Measurements from ENCODE around the gene EFCC1.
A peak's percentile ranks its signal among the peaks of the same experiment; 100 is the strongest.

Gene EFCC1

DNA sequence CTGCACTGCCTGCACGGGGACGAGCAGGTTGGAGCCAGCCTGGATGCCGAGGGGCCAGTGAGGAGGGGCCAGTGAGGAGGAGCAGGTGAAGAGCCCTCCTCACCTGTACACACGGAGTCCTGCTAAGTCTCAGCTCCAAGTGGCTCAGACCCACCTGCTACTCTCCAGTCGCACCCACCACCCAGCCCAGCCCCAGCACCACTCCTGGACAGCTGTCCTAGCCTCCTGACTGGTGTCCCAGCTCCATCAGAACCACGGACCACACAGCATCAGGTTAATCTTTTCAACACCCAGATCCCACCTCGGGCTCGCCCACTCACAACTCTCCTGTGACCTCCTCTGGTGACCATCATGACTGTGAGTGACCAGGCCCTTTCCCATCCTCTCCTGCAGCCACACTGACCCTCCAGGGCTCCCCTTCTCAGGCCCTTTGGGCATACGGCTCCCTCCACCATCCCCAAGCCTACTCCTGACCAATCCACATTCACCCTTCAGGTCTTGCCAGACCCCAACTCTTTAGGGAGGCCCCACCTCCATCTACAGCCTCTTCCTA lies 13.8 kb downstream of the EFCC1 start:
- no peak for DNase-seq (ENCODE audit: low read depth)

DNA sequence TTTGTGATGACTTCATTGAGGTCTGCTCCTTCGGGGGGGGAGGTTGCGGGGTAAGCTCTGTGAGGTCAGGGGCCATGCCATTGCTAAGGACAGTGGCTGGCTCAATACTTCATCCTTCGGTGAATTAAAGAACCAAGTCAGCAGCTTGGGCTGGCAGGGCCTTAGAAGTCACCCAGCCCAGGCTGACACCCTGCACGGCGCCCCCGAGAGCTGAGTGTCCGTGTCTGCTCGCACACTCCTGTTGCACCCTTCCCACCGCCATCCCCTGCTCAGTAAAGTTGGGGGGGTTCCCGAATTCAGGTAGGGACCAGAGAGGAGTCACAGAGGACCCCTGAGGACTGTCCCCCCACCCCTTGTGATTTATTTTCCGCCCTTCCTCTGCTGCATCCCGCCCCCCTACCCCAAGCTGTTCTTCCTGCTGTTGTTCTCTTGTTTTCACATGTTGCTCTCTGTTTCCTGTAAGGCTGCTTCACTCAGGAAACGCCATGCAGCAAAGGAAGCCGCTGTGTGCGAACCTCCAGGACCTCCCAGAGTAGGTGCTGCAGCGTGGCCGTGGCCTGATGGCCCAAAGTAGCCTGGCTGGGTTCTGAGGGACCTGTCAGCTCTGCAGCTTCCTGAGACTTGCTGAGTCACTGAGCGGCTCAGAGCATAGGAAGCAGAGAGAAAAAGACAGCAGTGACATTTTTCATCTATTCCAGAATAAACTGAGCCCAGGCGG lies 14.4 kb downstream of the EFCC1 start:
- no peak for DNase-seq (ENCODE audit: low read depth)

DNA sequence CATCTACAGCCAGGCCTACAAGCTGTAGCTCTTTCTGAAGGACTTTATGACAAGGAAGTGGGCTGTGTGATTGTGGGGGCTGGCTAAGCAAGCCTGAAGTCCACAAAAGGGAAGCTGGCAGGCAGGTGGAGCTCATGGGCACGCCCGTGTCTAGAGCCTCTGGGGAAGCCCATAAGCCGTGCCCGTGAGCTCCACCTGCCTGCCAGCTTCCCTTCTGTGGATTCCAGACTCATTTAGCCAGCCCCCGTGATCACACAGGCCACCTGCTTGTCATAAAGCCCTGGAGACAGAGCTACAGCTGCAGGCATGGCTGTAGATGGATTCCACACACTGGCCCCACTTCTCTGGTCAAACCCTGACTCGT lies 15.2 kb downstream of the EFCC1 start:
- no peak for DNase-seq (ENCODE audit: low read depth)

DNA sequence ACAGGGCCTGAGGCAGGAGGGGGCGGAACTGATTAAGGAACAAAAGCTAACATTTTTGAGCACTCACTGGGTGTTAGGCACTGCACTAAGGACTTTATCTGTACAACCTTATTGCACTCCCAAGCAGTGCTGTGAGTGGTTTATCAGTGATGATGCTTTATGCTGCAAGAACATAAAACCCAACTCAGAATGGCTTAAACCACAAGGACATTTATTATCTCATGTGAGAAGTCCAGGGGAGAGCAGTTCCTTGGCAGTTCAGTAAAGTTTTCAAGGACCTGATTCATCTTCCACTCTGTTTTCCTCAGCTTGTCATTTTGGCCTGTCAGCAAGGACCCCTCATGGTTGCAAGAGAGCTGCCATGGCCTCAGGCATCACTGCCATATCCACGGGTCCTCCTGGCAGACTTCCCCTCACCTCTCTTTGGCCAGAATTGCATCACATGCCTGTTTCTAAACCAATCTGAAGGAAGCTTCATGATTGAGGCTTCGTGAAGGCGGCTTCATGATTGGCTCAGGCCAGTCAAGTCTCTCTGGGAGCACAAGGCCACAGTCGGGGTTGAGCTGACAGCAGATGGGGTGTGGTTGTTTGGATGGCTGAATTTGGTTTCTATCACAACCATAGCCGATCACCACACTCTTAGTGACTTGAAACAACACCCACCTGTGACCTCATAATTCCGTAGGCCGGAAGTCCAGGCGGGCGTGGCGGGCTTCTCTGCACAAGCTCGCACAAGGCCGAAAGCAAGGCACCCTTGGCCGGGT lies 15.8 kb downstream of the EFCC1 start:
- DNase-seq (ENCODE audit: low read depth): peak; percentile 80

DNA sequence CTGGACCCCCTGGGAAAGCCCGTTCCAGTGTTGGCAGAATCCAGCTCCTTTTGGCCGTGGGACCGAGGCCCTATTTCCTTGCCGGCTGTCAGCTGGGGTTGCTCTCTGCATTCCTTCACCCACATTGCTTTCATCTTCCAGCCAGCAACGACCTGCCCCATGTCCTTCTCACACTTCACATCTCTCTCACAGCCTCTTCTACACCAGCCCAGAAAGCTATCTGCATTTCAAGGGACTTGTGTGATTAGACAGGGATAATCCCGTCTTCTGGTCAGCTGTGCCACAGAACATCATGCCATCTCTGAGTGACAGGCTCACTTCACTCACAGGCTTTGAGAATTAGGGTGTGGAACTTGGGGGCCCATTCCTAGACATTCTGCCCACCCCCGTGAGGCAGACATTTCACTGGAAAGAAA lies 16.4 kb downstream of the EFCC1 start:
- no peak for DNase-seq (ENCODE audit: low read depth)

DNA sequence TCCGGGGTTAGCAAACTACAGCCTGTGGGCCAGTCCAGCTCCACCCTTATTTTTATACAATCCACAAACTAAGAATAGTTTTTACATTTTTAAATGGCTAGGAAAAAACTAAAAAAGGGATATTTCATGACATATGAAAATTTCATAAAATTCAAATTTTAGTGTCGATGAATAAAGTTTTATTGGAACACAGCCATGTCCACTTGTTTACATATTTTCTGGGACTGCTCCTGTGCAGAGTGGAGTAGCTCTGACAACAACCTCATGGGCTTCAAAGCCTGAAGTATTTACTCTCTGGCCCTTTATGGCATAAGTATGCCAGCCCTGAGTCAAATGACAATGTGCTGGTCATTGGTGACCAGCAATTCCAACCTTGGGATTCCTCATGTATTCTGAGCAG lies 17.2 kb downstream of the EFCC1 start:
- DNase-seq (ENCODE audit: low read depth): no peak

DNA sequence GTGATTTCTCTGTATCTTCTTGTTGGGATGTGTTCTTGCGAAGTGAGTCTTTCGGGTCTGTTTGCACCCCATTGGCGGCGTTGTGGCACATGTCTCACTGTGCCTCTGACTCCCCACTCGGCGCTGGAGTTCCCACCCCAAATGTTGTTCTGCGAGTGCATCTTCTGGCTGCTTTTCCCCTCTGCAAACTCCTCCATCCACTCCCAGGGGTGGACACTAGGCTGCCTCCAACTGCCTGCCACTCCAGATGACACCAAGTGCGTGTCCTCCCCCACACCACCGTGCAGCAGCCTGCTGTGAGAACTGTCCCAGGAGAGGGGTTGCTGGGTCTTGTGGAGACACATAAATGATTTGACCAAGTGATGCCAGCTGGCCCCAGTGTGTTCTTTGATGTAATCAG lies 17.6 kb downstream of the EFCC1 start:
- DNase-seq (ENCODE audit: low read depth): no peak

DNA sequence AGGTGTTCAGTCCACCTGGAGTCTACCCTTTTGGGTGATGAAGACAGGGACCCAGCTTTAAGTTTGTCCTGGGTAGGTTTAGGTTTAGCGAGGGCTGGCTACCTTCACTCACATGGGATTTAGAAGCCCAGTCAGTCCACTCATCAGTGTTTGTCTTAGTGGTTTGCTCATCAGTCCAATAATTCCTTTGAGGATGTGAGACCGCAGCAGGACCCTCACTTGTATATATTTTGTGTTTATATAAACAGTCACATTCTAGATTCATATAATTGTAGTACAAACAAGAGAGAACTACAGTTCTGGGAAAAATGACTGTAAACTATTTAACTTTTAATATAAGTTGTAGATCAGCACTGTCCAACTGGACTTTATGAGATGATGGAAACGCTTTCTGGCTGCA lies 18.2 kb downstream of the EFCC1 start:
- DNase-seq (ENCODE audit: low read depth): no peak

DNA sequence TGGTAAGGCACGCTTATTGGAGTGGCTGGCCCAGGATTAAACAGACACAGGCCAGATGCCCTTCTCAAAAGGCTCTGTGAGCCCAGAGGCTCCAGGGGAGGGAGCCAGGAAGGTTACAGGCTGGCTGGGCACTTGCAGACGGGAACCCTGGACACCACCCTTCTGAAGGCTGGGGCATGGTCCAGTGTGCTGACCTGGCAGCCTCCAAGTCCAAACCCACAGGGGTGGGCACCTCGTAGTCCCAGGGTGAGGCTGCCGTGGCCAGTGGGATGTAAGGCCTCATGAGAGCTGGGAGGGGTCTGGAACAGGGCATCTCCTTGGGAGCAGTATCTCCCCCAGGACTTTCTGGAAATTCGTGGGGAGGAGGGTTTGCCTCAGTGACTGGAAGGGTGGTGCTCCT lies 19.6 kb downstream of the EFCC1 start:
- no peak for DNase-seq (ENCODE audit: low read depth)

DNA sequence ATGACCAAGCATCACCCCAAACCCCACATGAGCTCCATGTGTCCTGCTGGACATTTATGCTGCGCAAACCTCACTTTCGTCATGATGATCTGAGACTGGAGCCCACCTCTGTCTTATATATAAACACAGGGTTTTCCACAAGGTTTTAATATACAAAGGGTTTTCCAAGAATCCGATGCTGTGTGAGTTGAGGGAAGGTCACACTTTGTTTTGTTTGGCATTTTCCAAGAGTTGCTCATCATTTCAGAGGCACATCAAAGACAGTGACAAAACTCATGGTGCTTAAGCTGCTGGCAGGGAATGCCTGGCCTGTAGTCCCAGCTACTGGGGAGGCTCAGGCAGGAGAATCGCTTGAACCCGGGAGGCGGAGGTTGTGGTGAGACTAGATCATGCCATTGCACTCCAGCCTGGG lies 20.0 kb downstream of the EFCC1 start:
- no peak for DNase-seq (ENCODE audit: low read depth)

DNA sequence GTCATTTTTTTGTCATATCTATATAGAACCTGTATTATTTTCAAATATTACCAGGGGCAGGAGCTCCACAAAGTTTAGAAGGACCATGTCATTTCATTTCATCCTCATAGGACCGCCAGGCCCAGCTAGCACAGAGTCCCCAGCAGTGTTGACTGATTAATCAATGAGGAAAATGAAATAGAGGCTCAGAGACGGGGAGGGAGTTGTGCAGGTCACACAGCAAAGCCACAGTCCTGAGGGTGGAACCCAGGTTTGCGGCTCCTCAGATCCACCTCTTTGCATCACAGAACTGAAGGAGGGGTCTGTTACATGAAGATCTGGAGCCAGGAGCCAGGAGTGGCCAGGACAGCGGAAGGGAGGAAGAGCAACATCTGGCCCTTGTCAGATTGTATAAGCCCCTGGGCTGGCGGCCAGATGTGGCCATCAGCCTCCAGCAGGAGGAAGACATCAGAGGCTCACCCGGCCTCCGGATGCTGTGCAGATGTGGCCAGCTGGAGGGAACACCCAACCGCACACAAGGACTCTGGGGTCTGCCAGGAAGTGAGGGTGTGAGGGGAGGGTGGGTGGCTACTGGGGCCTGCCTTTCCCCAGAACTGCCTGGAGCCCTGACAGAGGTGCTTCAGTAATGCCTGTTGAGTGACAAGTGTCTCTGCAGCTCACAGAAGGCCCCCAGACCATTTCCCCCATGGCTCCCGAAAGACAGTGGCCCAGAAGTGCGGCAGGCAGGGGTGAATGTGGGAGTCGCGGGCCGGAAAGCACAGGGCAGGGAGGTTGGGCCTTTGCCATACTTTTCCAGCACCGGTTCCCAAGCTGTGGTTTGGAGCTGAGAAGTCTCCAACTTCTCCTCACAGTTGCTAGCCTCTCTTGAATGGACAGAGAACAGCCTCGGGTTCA lies 21.3 kb downstream of the EFCC1 start:
- no peak for DNase-seq (ENCODE audit: low read depth)

DNA sequence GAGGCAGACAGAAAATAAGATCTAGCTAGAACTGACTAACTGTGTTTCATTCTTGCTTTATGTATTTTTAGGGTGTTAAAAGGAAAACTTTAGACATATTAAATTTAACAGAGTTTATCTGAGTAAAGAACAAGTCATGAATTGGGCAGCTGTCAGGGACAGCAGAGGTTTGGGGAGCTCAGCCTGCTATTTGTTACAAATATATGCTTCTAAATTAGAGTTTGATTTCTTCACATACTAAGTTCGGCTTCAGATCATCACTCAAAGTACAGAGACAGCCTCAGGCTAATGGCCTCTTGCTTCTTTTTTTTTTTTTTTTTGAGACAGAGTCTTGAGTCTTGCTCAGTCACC lies 21.9 kb downstream of the EFCC1 start:
- DNase-seq (ENCODE audit: low read depth): no peak

DNA sequence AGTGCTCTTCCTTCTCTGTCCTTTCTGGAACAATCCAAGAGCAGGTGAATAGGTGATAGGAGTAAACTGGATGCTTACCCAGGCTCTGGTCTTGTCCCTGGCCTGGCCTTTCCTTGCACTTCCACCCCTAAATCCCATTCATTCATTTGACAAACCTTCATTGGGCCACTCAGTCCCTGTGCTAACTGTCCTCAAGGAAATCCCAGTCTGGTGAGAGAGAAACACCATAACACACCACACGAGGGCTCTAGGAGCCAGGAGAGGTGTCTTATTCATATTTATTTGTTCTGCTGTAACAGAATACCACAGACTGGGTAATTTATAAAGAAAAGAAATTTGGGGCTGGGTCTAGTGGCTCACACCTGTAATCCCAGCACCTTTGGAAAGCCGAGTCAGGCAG lies 22.8 kb downstream of the EFCC1 start:
- no peak for DNase-seq (ENCODE audit: low read depth)

DNA sequence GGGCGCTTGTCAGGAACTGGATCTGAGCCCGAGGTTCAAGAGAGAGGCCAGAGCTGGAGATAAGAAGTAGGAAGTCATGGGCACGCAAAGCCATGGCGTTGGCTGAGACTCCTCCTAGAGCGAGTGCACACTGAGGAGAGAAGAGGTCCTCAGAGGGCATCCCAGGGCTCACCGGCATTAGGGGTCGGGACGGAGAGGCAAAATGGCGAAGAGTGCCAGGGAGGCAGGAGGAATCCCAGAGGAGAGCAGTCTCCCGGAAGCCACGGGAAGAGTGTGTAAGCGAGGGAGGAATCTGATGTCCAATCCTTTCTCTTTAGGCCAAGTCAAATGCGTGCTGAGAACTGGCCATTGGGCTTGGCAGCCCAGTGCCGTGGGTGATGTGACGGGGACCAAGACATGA lies 24.0 kb downstream of the EFCC1 start:
- DNase-seq (ENCODE audit: low read depth): no peak

DNA sequence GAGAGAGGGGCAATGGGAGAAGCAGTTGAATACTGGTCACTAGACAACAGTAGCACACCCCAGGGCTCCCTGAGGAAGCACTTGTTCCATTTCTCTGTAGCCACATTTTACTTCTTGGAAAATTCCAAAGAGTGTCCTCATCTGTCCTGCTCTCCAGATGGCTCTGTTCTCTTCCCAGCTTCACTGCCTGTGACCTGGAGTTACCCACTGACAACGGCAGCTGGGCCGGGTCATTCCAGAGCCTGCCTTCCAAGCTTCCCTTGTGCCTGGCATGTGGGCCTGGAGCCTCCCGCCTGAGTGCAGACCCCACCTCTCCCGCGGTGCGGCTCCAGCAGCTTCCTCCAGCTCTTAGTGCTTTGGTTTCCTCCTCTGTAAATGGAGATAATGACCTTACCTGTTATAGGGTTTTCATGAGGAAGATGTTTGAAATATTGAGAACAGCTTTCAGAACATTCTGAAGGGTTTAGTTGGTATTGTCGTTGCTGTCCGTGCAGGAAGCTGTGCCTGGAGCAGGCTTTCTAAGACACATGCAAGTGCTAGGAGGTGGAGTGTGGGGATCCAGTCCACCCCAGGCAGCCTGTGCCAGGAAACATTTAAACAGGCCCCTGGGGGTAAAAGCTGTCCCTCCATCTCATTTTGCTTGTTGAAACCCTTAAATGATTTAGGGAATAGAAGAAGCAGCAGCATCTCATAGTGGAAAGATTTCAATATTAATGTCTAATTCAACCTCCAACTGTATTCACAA lies 24.8 kb downstream of the EFCC1 start:
- no peak for DNase-seq (ENCODE audit: low read depth)

DNA sequence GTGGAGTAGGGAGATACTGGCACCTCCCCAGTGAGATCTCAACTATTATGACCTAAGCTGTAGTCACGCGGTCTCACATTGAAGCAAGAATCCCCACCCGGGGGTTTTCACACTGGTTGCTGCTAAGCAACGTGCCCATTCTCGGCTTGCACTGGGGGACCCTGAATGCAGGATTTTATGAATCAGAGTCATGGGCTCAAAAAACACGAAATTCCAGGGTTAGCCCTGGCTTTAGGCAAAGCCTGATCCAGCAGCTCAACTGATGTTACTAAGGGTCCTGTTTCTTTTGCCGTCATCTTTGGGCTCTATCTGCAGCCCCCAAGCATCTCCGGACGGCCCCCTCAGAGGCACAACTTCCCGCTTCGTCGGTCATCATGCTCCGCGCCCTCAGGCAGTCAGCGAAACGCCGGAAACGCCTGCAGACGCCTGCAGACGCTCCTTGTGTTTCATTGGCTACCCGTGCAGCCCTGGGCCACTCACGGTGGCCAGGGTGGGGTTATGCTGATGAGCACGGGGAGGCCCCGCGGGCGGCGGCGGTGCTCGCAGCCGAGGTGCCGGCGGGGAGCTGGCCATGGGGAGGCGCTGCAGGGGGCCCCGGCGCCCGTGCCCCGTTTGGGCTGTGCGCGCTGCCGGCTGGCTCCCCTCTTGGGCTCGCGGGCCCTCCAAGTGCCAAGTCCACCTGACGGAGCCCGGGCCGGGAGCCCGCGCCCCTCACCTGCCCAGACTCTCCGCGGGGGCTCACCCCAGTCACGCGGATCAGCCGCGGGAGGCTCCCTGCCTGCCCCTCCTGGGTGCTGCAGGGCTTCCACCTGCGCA lies 25.8 kb downstream of the EFCC1 start:
- peak; percentile 77 for DNase-seq (ENCODE audit: low read depth)

DNA sequence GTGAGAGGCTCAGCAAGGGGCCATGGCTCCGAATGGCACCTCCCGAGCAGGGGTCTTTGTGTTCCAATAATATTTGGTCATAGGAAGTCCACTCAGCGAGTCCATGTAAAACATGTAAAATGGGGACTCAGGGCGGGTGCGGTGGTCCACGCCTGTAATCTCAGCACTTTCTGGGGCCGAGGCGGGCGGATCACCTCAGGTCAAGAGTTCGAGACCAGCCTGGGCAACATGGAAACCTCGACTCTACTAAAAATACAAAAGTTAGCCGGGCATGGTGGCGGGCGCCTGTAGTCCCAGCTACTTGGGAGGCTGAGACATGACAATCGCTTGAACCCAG lies 26.4 kb downstream of the EFCC1 start:
- DNase-seq (ENCODE audit: low read depth): no peak

DNA sequence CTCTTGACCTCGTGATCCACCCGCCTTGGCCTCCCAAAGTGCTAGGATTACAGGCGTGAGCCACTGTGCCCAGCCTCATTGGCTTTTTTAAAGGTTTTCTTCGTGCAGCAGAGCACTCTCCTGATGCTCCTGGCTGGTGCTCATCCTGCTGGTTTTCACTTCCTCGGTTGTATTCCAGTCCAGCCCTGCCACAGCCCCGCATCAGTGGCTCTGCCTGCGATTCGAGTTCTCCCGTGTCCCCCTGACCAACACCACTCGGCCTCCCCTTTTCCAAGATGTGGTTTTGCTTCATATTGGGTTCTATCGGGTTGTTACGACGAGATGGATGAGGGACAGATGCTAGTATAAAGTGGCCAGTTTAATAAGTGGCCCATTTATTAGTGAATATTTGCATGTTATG lies 27.8 kb downstream of the EFCC1 start:
- DNase-seq (ENCODE audit: low read depth): no peak

DNA sequence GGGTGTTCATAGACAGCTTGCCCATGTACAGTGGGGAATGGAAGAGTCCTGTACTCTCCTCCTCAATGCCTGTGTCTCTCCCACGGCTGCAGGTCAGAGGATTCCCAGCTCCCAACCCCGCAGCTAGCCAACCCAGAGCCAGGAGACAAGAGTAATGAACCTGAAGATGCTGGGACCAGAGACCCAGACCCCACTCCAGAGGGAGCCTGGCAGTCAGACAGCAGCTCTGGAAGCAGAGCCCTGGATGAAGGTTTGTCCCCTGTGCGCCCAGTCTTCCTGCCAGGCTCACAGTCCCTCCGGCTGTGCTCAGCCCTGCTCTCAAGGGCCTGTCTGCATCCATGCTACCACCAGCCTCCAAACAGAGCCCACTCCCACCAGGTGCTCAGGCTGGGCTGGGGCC lies 29.5 kb downstream of the EFCC1 start:
- DNase-seq (ENCODE audit: low read depth): no peak

DNA sequence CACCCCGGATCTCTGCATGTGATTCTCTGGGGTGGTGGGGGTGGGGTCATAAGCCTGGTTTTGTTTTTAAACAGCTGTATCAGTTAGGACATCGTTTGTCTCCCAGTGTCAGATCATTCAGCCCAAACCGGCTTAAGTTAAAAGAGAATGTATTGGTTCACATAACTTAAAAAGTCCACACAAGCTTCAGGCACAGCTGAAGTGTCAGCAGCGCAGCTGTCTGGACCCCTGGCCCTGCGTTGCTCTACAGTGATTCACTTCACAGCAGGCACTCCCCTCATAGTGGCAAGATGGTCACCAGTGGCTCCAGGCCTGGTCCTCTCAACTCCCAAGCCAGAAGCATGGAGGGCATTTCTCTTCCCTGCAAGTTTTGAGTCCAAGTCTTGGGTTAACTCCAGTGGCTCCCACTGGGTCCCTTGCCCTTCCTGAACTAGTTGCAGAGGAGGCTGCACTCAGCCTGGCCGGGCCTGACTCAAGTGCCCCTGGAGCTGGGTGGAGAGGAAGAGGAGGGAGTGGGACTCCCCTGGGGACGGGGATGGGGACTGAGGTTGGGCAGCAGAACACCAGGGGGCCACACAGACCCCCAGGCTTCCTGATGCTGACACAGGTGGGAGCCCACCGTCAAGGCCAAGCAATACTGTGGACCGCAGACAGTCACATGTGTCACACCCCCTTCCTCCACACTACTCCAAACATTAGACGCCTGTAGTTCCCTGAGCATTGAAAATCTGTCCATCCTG lies 30.5 kb downstream of the EFCC1 start:
- DNase-seq (ENCODE audit: low read depth): no peak

DNA sequence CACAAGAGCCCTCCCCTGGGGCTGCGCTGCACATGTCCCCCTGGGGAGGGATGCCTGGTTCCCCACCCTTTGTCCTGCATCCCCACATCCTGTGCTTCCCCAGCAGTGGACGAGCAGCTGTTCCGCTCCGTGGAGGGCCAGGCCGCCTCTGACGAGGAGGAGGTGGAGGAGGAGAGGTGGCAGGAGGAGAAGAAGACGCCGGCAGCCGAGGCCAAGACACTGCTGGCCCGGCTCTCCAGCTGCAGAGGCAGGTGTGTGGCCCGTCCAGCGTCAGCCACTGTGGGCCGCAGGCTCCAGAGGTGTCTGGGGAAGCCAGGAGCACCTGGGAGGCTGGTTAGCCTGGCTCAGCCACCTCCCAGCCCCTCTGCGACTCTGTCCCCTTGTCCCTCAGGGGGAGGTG lies 31.6 kb downstream of the EFCC1 start:
- no peak for DNase-seq (ENCODE audit: low read depth)

Data from amniotic epithelial cell (primary cell).